Endothelial cell of umbilical vein (primary cell): ENCODE data around the gene CLBA1. TPM values are rescaled to one million over a fixed set of nuclear protein-coding genes. Genes with fewer than 3 reads are reported as not detected.

Experiments used
- BruUV-seq: library from RNA; stranded (reverse); fragments of 400-500 nt; replicated peaks from 2 replicates; lab custom pipeline; 2021; lab: Mats Ljungman, UMichigan
- CTCF ChIA-PET: fragments of 300-600, 350-600 bp; sonication (Branson Sonifier 250); formaldehyde crosslinking; loops from one replicate; lab custom pipeline; 2021; ENCODE audit warnings: antibody characterized with exemption, inconsistent platforms; lab: Charles Lee
- POLR2A ChIA-PET: fragments of 300-600, 350-600 bp; sonication (Branson Sonifier 250); formaldehyde crosslinking; loops from one replicate; lab custom pipeline; 2021; ENCODE audit warnings: antibody characterized with exemption, inconsistent platforms; lab: Charles Lee
- DNase-seq: peaks from one replicate; pipeline ENCODE4 v3.0.0-alpha.2; 2011; ENCODE audit warnings: low read depth, low spot score
- FAIRE-seq: peaks from 2 replicates; lab custom pipeline; 2011; peaks lifted over from hg19 to GRCh38; lab: Jason Lieb, UNC
- H2AFZ ChIP-seq: 2 replicates; pipeline ENCODE4 v1.6.0; 2012; ENCODE audit warnings: low read depth, low read length, control low read depth, inconsistent platforms
- H3K27ac ChIP-seq: 2 replicates; pipeline ENCODE4 v1.5.1; 2011; ENCODE audit warnings: low read depth, mild to moderate bottlenecking, control low read depth, low read length, moderate library complexity; ENCODE audit not compliant: insufficient read depth
- H3K27me3 ChIP-seq, 2 experiments: 2 replicates each; pipeline versions ENCODE4 v1.6.0 to v1.6.1; 2011; ENCODE audit warnings: low read length in 2 of 2, mixed read lengths in 1 of 2; ENCODE audit not compliant: control insufficient read depth in 2 of 2, insufficient read depth in 2 of 2
- H3K36me3 ChIP-seq, 2 experiments: 2 replicates in 1 of 2; 3 replicates in 1 of 2; pipeline ENCODE4 v1.5.1; 2011; ENCODE audit warnings: low read length in 2 of 2, mild to moderate bottlenecking in 1 of 2, moderate library complexity in 1 of 2; ENCODE audit not compliant: control insufficient read depth in 2 of 2, insufficient read depth in 2 of 2; ENCODE audit errors: extremely low read depth in 1 of 2
- H3K4me1 ChIP-seq: 3 replicates; pipeline ENCODE4 v1.5.1; 2011; ENCODE audit warnings: mild to moderate bottlenecking, low read length; ENCODE audit not compliant: control insufficient read depth, insufficient read depth; ENCODE audit errors: extremely low read depth
- H3K4me2 ChIP-seq: 2 replicates; pipeline ENCODE4 v1.6.1; 2011; ENCODE audit warnings: low read length, control low read depth, mixed read lengths; ENCODE audit not compliant: insufficient read depth
- H3K4me3 ChIP-seq, 3 experiments: fragments of 200-600 bp in 1 of 3; sonication (generic), shearing (Covaris generic) in 1 of 3; replicated peaks in 1 of 3; 2 replicates each; pipeline ENCODE4 v1.5.1; 2011 to 2016; ENCODE audit warnings: control low read depth in 3 of 3, low read length in 3 of 3, mild to moderate bottlenecking in 2 of 3, inconsistent platforms in 1 of 3, low read depth in 1 of 3, moderate library complexity in 1 of 3; ENCODE audit not compliant: insufficient read depth in 1 of 3
- H3K79me2 ChIP-seq: 2 replicates; pipeline ENCODE4 v1.6.0; 2012; ENCODE audit warnings: low read length, inconsistent platforms; ENCODE audit not compliant: control insufficient read depth, insufficient read depth
- H3K9ac ChIP-seq: replicated peaks from 2 replicates; pipeline ENCODE3; 2011; ENCODE audit warnings: low read length, control low read depth; ENCODE audit not compliant: insufficient read depth; ENCODE audit errors: extremely low read depth
- H3K9me1 ChIP-seq: replicated peaks from 3 replicates; pipeline ENCODE4 v1.6.0; 2011; ENCODE audit warnings: mild to moderate bottlenecking, low read length; ENCODE audit not compliant: control insufficient read depth, insufficient read depth; ENCODE audit errors: extremely low read depth
- H3K9me3 ChIP-seq: replicated peaks from 2 replicates; pipeline ENCODE4 v1.5.1; 2012; ENCODE audit warnings: low read length, inconsistent platforms; ENCODE audit not compliant: control insufficient read depth, insufficient read depth
- H4K20me1 ChIP-seq: replicated peaks from 2 replicates; pipeline ENCODE3; 2011; ENCODE audit warnings: mild to moderate bottlenecking, low read length; ENCODE audit not compliant: control insufficient read depth, insufficient read depth; ENCODE audit errors: extremely low read depth
- EZH2 ChIP-seq: IDR thresholded peaks from 2 replicates; pipeline ENCODE4 v1.6.1; 2012; ENCODE audit warnings: borderline replicate concordance, low read depth, mild to moderate bottlenecking, moderate library complexity, low read length, inconsistent platforms; ENCODE audit not compliant: severe bottlenecking
- FOS ChIP-seq: IDR thresholded peaks from 2 replicates; pipeline ENCODE4 v1.6.1; 2011; ENCODE audit warnings: mild to moderate bottlenecking, low read length, moderate library complexity, borderline replicate concordance; ENCODE audit not compliant: insufficient read depth
- GATA2 ChIP-seq: IDR thresholded peaks from 2 replicates; pipeline ENCODE4 v1.7.0; 2011; ENCODE audit warnings: low read depth, mild to moderate bottlenecking, moderate library complexity, mixed read lengths, low read length; ENCODE audit not compliant: insufficient read length, insufficient read depth
- JUN ChIP-seq: IDR thresholded peaks from 2 replicates; pipeline ENCODE4 v1.6.1; 2011; ENCODE audit warnings: borderline replicate concordance, low read depth; ENCODE audit not compliant: insufficient read length, insufficient read depth
- MYC ChIP-seq: IDR thresholded peaks from one replicate; pipeline ENCODE4 v1.6.1; 2011; ENCODE audit warnings: mild to moderate bottlenecking, low read depth, low read length
- POLR2A ChIP-seq: IDR thresholded peaks from 2 replicates; pipeline ENCODE4 v1.6.1; 2012; ENCODE audit warnings: low read depth, mild to moderate bottlenecking, control low read depth, low read length
- POLR2AphosphoS5 ChIP-seq: IDR thresholded peaks from 2 replicates; pipeline ENCODE4 v1.6.1; 2012; ENCODE audit warnings: low read depth, mild to moderate bottlenecking, control low read depth, low read length, moderate library complexity; ENCODE audit not compliant: insufficient read depth
- dilution Hi-C: fragments of 300-500 bp; cut with MboI; formaldehyde crosslinking; loops from one replicate; pipeline ENCODE4 v1.15.0; 2019; ENCODE audit warnings: low sequenced_read_pairs; ENCODE audit not compliant: extremely low pct_ligation_motif_present
- intact Hi-C: fragments of 100-400 bp; cut with micrococcal nuclease; formaldehyde crosslinking; loops from one replicate; pipeline ENCODE4 v1.10.0; 2022
- polyA plus RNA-seq, 4 experiments: library from polyadenylated mRNA; depleted of rRNA in 3 of 4; stranded (reverse) in 3 of 4; unstranded in 1 of 4; fragments of >200 nt; gene quantifications; 2 replicates each; pipeline versions ENCODE4 v1.2.1 to v1.2.3, GENCODE V29; 2011 to 2012; ENCODE audit warnings: missing spikeins in 1 of 4
- total RNA-seq: library from RNA; stranded (reverse); gene quantifications from 2 replicates; pipeline ENCODE4 v1.2.3, GENCODE V29; 2021
- TF ChIP-seq, protein P1 (sequence below), 2 donors: IDR thresholded peaks; 1 replicate in 1 of 2; 2 replicates in 1 of 2; pipeline ENCODE4 v1.5.1; 2011; ENCODE audit warnings: low read length in 2 of 2, mild to moderate bottlenecking in 2 of 2, moderate library complexity in 2 of 2, control low read depth in 1 of 2, inconsistent platforms in 1 of 2, low read depth in 1 of 2; ENCODE audit not compliant: insufficient read depth in 1 of 2; ENCODE audit errors: extremely low read depth in 1 of 2
- TF ChIP-seq, protein P2 (sequence below): IDR thresholded peaks from 2 replicates; pipeline ENCODE4 v1.6.1; 2011; ENCODE audit not compliant: insufficient read depth, insufficient read length

Gene CLBA1
- total and polyA plus RNA-seq, 2 donors (not counting 3 experiments of a cell fraction or from before 2014, with no cell fraction given) = 5.2 to 5.3 TPM

DNA sequence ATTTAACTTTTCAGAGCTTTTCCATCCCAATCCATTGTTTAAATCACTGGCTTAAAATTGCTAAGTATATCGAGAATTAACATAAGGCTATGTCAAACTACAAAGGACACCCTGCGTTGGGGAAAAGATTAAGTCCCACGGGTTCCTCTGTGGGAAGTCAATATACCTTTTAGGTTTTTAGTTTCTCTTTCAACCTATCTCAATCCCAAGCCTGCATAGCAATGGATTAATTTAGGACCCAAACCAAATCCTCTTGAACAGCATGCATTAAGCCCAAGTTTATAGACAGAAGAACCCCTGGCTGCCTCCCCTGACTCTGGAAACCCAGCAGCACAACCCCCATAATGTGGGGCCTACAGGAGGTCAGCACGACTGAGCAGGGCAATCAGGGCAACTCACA is 29.0 kb downstream of the CLBA1 start:
- Histone ChIP-seq H3K9me1 (no peaks in the 10 kb centered on the region), H3K9ac (no peak overlapping the region), H3K79me2 (peaks cover 98% of the 10 kb centered on the region), H3K36me3 (peaks cover 6 to 10% of the 10 kb centered on the region in 2 experiments), H3K9me3 (no peaks in the 10 kb centered on the region), H3K27me3 (no peaks in the 10 kb centered on the region), H3K4me1 (peaks cover 36% of the 10 kb centered on the region), H3K4me3 (no peak overlapping the region), H4K20me1 (no peaks in the 10 kb centered on the region), H2AFZ (no peak overlapping the region), H3K27ac (no peak overlapping the region), H3K4me2 (no peak overlapping the region)
- intact Hi-C loops (loop anchor here (1.0 kb wide), 1 partner anchor 31 kb away; no protein-coding TSS in a partner anchor), dilution Hi-C loops (no loop called here)
- POLR2A ChIA-PET = no interaction called here
- FAIRE-seq (no peak), DNase-seq (no peak)
- TF ChIP-seq JUN (no peak), POLR2A (no peak), GATA2 (no peak), EZH2 (no peak), POLR2AphosphoS5 (no peak), MYC (no peak), FOS (no peak)
- TF ChIP-seq, protein P1, sequence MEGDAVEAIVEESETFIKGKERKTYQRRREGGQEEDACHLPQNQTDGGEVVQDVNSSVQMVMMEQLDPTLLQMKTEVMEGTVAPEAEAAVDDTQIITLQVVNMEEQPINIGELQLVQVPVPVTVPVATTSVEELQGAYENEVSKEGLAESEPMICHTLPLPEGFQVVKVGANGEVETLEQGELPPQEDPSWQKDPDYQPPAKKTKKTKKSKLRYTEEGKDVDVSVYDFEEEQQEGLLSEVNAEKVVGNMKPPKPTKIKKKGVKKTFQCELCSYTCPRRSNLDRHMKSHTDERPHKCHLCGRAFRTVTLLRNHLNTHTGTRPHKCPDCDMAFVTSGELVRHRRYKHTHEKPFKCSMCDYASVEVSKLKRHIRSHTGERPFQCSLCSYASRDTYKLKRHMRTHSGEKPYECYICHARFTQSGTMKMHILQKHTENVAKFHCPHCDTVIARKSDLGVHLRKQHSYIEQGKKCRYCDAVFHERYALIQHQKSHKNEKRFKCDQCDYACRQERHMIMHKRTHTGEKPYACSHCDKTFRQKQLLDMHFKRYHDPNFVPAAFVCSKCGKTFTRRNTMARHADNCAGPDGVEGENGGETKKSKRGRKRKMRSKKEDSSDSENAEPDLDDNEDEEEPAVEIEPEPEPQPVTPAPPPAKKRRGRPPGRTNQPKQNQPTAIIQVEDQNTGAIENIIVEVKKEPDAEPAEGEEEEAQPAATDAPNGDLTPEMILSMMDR (IDR thresholded peaks at IDR 0.05; ENCODE audit: extremely low read depth in 1 of 2, insufficient read depth in 1 of 2, low read depth in 1 of 2, low read length in 2 of 2) = no peak
- TF ChIP-seq, protein P2, sequence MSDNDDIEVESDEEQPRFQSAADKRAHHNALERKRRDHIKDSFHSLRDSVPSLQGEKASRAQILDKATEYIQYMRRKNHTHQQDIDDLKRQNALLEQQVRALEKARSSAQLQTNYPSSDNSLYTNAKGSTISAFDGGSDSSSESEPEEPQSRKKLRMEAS = no peak
- no TSS peak for BruUV-seq
- CTCF ChIA-PET = interaction anchor here (1.5 to 2.1 kb wide), 3 partner anchors 19 to 41 kb away, joined by 3 to 15 read pairs (median 6); no protein-coding TSS in a partner anchor
